ENCODE data around the gene CHN1. TPM values are rescaled to one million over a fixed set of nuclear protein-coding genes. Genes with fewer than 3 reads are reported as not detected.

CHN1 gene
- total RNA-seq, 1 experiment from 2014 or later, result not detected

- peak; percentile 73 for DNase-seq (ENCODE audit: low spot score)
Observed at GRCh38 chr2:174771631-174772471, 233.3 kb downstream of the CHN1 start.

GRCh38 chr2:174771136-174771535 is 234.0 kb downstream of the CHN1 start:
- DNase-seq (ENCODE audit: low spot score), result no peak

- no peak for DNase-seq (ENCODE audit: low spot score)
Observed at GRCh38 chr2:174768557-174768956, 236.6 kb downstream of the CHN1 start.

GRCh38 chr2:174766271-174766670 is 238.9 kb downstream of the CHN1 start:
- DNase-seq (ENCODE audit: low spot score), result no peak

- DNase-seq (ENCODE audit: low spot score), result no peak
Observed at GRCh38 chr2:174765576-174765975, 239.6 kb downstream of the CHN1 start.

GRCh38 chr2:174764280-174765255 is 240.6 kb downstream of the CHN1 start, which contains the start of gene CHRNA1:
CHRNA1 (minus strand) TSS chr2:174764472; CDS start chr2:174764394, 78 bp downstream.
- DNase-seq (ENCODE audit: low spot score), result no peak

GRCh38 chr2:174763780-174764179 is 241.4 kb downstream of the CHN1 start:
- no peak for DNase-seq (ENCODE audit: low spot score)

GRCh38 chr2:174762464-174762863 is 242.7 kb downstream of the CHN1 start:
- no peak for DNase-seq (ENCODE audit: low spot score)

GRCh38 chr2:174761837-174762236 is 243.3 kb downstream of the CHN1 start:
- DNase-seq (ENCODE audit: low spot score), result no peak

- DNase-seq (ENCODE audit: low spot score), result no peak
Observed at GRCh38 chr2:174760845-174761473, 244.2 kb downstream of the CHN1 start.

GRCh38 chr2:174759381-174760065 is 245.7 kb downstream of the CHN1 start:
- no peak for DNase-seq (ENCODE audit: low spot score)

- DNase-seq (ENCODE audit: low spot score), result no peak
Observed at GRCh38 chr2:174756743-174757142, 248.4 kb downstream of the CHN1 start.

- no peak for DNase-seq (ENCODE audit: low spot score)
Observed at GRCh38 chr2:174753038-174753633, 252.0 kb downstream of the CHN1 start.

- no peak for DNase-seq (ENCODE audit: low spot score)
Observed at GRCh38 chr2:174752403-174753037, 252.7 kb downstream of the CHN1 start.

GRCh38 chr2:174750923-174751441 is 254.2 kb downstream of the CHN1 start:
- no peak for DNase-seq (ENCODE audit: low spot score)

GRCh38 chr2:174749793-174750192 is 255.4 kb downstream of the CHN1 start:
- no peak for DNase-seq (ENCODE audit: low spot score)

GRCh38 chr2:174748948-174749347 is 256.2 kb downstream of the CHN1 start:
- peak; percentile 88 for DNase-seq (ENCODE audit: low spot score)

Data from HT-29 (cell line).